Ascending aorta (tissue), 2 donors: ENCODE measurements around the gene ADIPOR2. TPM values are rescaled to one million over a fixed set of nuclear protein-coding genes. Genes with fewer than 3 reads are reported as not detected.

Experiments used
- DNase-seq, 2 donors: peaks; one replicate each; pipeline ENCODE4 v3.0.0-alpha.2; 2019; ENCODE audit warnings: low spot score in 2 of 2
- H3K27ac ChIP-seq, 2 donors: fragments of 200-600 bp; sonication (generic); one replicate each; pipeline ENCODE4 v1.5.1; 2016 to 2017; ENCODE audit warnings: mild to moderate bottlenecking in 1 of 2
- H3K27me3 ChIP-seq: fragments of 200-600 bp; sonication (generic); one replicate; pipeline ENCODE4 v1.5.1; 2017
- H3K36me3 ChIP-seq, 2 donors: fragments of 200-600 bp; sonication (generic); one replicate each; pipeline ENCODE4 v1.5.1; 2016
- H3K4me1 ChIP-seq, 2 donors: fragments of 200-600 bp; sonication (generic); one replicate each; pipeline ENCODE4 v1.5.1; 2016 to 2017; ENCODE audit warnings: mild to moderate bottlenecking in 1 of 2
- H3K4me3 ChIP-seq, 2 donors: fragments of 200-600 bp; sonication (generic); one replicate each; pipeline ENCODE4 v1.5.1; 2016 to 2017; ENCODE audit warnings: mild to moderate bottlenecking in 1 of 2
- H3K9me3 ChIP-seq, 2 donors: fragments of 200-600 bp; sonication (generic); one replicate each; pipeline ENCODE4 v1.5.1; 2016
- CTCF ChIP-seq, 3 experiments: fragments of 200-600 bp in 2 of 3; fragments of 450-650 bp in 1 of 3; sonication (generic) in 2 of 3; IDR thresholded peaks; one replicate each; pipeline ENCODE4 v1.5.1; 2016 to 2019; ENCODE audit warnings: antibody characterized with exemption in 3 of 3, mild to moderate bottlenecking in 1 of 3, moderate library complexity in 1 of 3
- intact Hi-C: fragments of 100-400 bp; cut with DNase I; formaldehyde crosslinking; loops from one replicate; pipeline ENCODE4 v1.15.1; 2023
- total RNA-seq: library from RNA; depleted of rRNA; stranded (reverse); fragments of >200 nt; gene quantifications from one replicate; pipeline ENCODE4 v1.1.0, GENCODE V29; 2016

The ADIPOR2 gene
- total RNA-seq, 1 donor from 2014 or later, result 25.7 TPM

GRCh38 chr12:1776170-1776921 is 85.5 kb downstream of the ADIPOR2 start:
- Histone ChIP-seq H3K27me3 (no peaks in the 10 kb centered on the region), H3K4me1 (peaks cover 0 to 4% of the 10 kb centered on the region in 2 donors), H3K9me3 (no peaks in the 10 kb centered on the region), H3K36me3 (peaks cover 0 to 5% of the 10 kb centered on the region in 2 donors), H3K4me3 (no peak overlapping the region), H3K27ac (no peak overlapping the region)
- intact Hi-C loops, result no loop called here
- DNase-seq, result no peak
- no peak for TF ChIP-seq CTCF (IDR thresholded peaks at IDR 0.05)

GRCh38 chr12:1777798-1778197 is 86.9 kb downstream of the ADIPOR2 start:
- no peak for DNase-seq
- Histone ChIP-seq H3K4me1 (peaks cover 0 to 4% of the 10 kb centered on the region in 2 donors), H3K27me3 (no peaks in the 10 kb centered on the region), H3K4me3 (no peak overlapping the region), H3K36me3 (peaks cover 0 to 5% of the 10 kb centered on the region in 2 donors), H3K27ac (no peak overlapping the region), H3K9me3 (no peaks in the 10 kb centered on the region)
- intact Hi-C loops, result no loop called here
- no peak for TF ChIP-seq CTCF (IDR thresholded peaks at IDR 0.05)

- Histone ChIP-seq H3K27ac (no peak overlapping the region), H3K4me3 (no peak overlapping the region), H3K36me3 (peaks cover 0 to 5% of the 10 kb centered on the region in 2 donors), H3K9me3 (no peaks in the 10 kb centered on the region), H3K27me3 (no peaks in the 10 kb centered on the region), H3K4me1 (peaks cover 0 to 4% of the 10 kb centered on the region in 2 donors)
- TF ChIP-seq CTCF (IDR thresholded peaks at IDR 0.05), result no peak
- DNase-seq, result no peak
- intact Hi-C loops, result no loop called here
Observed at GRCh38 chr12:1778911-1779310, 88.0 kb downstream of the ADIPOR2 start.

GRCh38 chr12:1779783-1780182 is 88.9 kb downstream of the ADIPOR2 start:
- H3K4me3 ChIP-seq, result no peak overlapping the region
- no peak for TF ChIP-seq CTCF (IDR thresholded peaks at IDR 0.05)
- no peaks in the 10 kb centered on the region for H3K27me3 ChIP-seq
- no peak overlapping the region for H3K27ac ChIP-seq
- peaks cover 0 to 9% of the 10 kb centered on the region in 2 donors for H3K36me3 ChIP-seq
- intact Hi-C loops, result no loop called here
- H3K9me3 ChIP-seq, result no peaks in the 10 kb centered on the region
- no peak for DNase-seq
- peaks cover 0 to 4% of the 10 kb centered on the region in 2 donors for H3K4me1 ChIP-seq

GRCh38 chr12:1781772-1782171 is 90.9 kb downstream of the ADIPOR2 start:
- Histone ChIP-seq H3K36me3 (peaks cover 12 to 24% of the 10 kb centered on the region in 2 donors), H3K27me3 (no peaks in the 10 kb centered on the region), H3K27ac (no peak overlapping the region), H3K4me1 (peaks cover 0 to 4% of the 10 kb centered on the region in 2 donors), H3K9me3 (no peaks in the 10 kb centered on the region), H3K4me3 (no peak overlapping the region)
- TF ChIP-seq CTCF (IDR thresholded peaks at IDR 0.05), result no peak
- DNase-seq, result no peak
- intact Hi-C loops, result no loop called here
